Measurements from ENCODE around the gene PITPNM2. TPM values are rescaled to one million over a fixed set of nuclear protein-coding genes. Genes with fewer than 3 reads are reported as not detected.

PITPNM2 gene
- total and polyA plus RNA-seq, 4 donors = 6.8 to 18.0 (median 10.8) TPM

- no peak for DNase-seq (ENCODE audit: low read depth in 4 of 6, low spot score in 6 of 6)
- no peak overlapping the region for H3K27ac ChIP-seq (ENCODE audit: low read depth, low read length)
- peaks cover 2% of the 10 kb centered on the region for H3K36me3 ChIP-seq (ENCODE audit: control insufficient read depth, insufficient read depth, low read length)
- H3K4me1 ChIP-seq (ENCODE audit: control insufficient read depth, insufficient read depth, low read length) = peaks cover 30% of the 10 kb centered on the region
- H3K9me3 ChIP-seq (ENCODE audit: control insufficient read depth, insufficient read depth, low read length) = no peaks in the 10 kb centered on the region
- WGBS (ENCODE audit: insufficient coverage) = 71% methylated on average over 5 of the region's 9 CpGs
- H3K27me3 ChIP-seq (ENCODE audit: control insufficient read depth, insufficient read depth, low read length) = no peaks in the 10 kb centered on the region
- no peak overlapping the region for H3K4me3 ChIP-seq (ENCODE audit: low read depth, low read length)
Observed at GRCh38 chr12:123148223-123148622, 2.7 kb downstream of the PITPNM2 start.

GRCh38 chr12:123145211-123145610 is 5.7 kb downstream of the PITPNM2 start:
- peaks cover 36% of the 10 kb centered on the region for H3K4me1 ChIP-seq (ENCODE audit: control insufficient read depth, insufficient read depth, low read length)
- H3K27ac ChIP-seq (ENCODE audit: low read depth, low read length) = no peak overlapping the region
- DNase-seq (ENCODE audit: low read depth in 4 of 6, low spot score in 6 of 6) = no peak
- no CpG with 5 or more reads among the region's 2 CpGs for WGBS (ENCODE audit: insufficient coverage)
- no peak overlapping the region for H3K4me3 ChIP-seq (ENCODE audit: low read depth, low read length)
- no peaks in the 10 kb centered on the region for H3K9me3 ChIP-seq (ENCODE audit: control insufficient read depth, insufficient read depth, low read length)
- no peaks in the 10 kb centered on the region for H3K27me3 ChIP-seq (ENCODE audit: control insufficient read depth, insufficient read depth, low read length)
- peaks cover 2% of the 10 kb centered on the region for H3K36me3 ChIP-seq (ENCODE audit: control insufficient read depth, insufficient read depth, low read length)

- DNase-seq (ENCODE audit: low read depth in 4 of 6, low spot score in 6 of 6) = no peak
- H3K4me3 ChIP-seq (ENCODE audit: low read depth, low read length) = no peak overlapping the region
- WGBS (ENCODE audit: insufficient coverage) = 94% methylated on average over 4 of the region's 4 CpGs
- no peak overlapping the region for H3K27ac ChIP-seq (ENCODE audit: low read depth, low read length)
- no peaks in the 10 kb centered on the region for H3K9me3 ChIP-seq (ENCODE audit: control insufficient read depth, insufficient read depth, low read length)
- H3K4me1 ChIP-seq (ENCODE audit: control insufficient read depth, insufficient read depth, low read length) = peaks cover 28% of the 10 kb centered on the region
- no peaks in the 10 kb centered on the region for H3K36me3 ChIP-seq (ENCODE audit: control insufficient read depth, insufficient read depth, low read length)
- H3K27me3 ChIP-seq (ENCODE audit: control insufficient read depth, insufficient read depth, low read length) = no peaks in the 10 kb centered on the region
Observed at GRCh38 chr12:123143736-123144461, 7.0 kb downstream of the PITPNM2 start.

GRCh38 chr12:123142921-123143735 is 7.8 kb downstream of the PITPNM2 start:
- Histone ChIP-seq H3K36me3 (ENCODE audit: control insufficient read depth, insufficient read depth, low read length) (no peaks in the 10 kb centered on the region), H3K27ac (ENCODE audit: low read depth, low read length) (no peak overlapping the region), H3K27me3 (ENCODE audit: control insufficient read depth, insufficient read depth, low read length) (no peaks in the 10 kb centered on the region), H3K4me1 (ENCODE audit: control insufficient read depth, insufficient read depth, low read length) (peaks cover 25% of the 10 kb centered on the region), H3K9me3 (ENCODE audit: control insufficient read depth, insufficient read depth, low read length) (no peaks in the 10 kb centered on the region), H3K4me3 (ENCODE audit: low read depth, low read length) (no peak overlapping the region)
- WGBS (ENCODE audit: insufficient coverage) = 66% methylated on average over 10 of the region's 11 CpGs
- no peak for DNase-seq (ENCODE audit: low read depth in 4 of 6, low spot score in 6 of 6)

- H3K4me1 ChIP-seq (ENCODE audit: control insufficient read depth, insufficient read depth, low read length) = peaks cover 25% of the 10 kb centered on the region
- H3K4me3 ChIP-seq (ENCODE audit: low read depth, low read length) = no peak overlapping the region
- no peaks in the 10 kb centered on the region for H3K9me3 ChIP-seq (ENCODE audit: control insufficient read depth, insufficient read depth, low read length)
- WGBS (ENCODE audit: insufficient coverage) = no CpG with 5 or more reads among the region's 5 CpGs
- H3K27me3 ChIP-seq (ENCODE audit: control insufficient read depth, insufficient read depth, low read length) = no peaks in the 10 kb centered on the region
- H3K36me3 ChIP-seq (ENCODE audit: control insufficient read depth, insufficient read depth, low read length) = no peaks in the 10 kb centered on the region
- no peak for DNase-seq (ENCODE audit: low read depth in 4 of 6, low spot score in 6 of 6)
- no peak overlapping the region for H3K27ac ChIP-seq (ENCODE audit: low read depth, low read length)
Observed at GRCh38 chr12:123142518-123142840, 8.4 kb downstream of the PITPNM2 start.

- WGBS (ENCODE audit: insufficient coverage) = 28% methylated on average over 8 of the region's 15 CpGs
- Histone ChIP-seq H3K36me3 (ENCODE audit: control insufficient read depth, insufficient read depth, low read length) (no peaks in the 10 kb centered on the region), H3K4me1 (ENCODE audit: control insufficient read depth, insufficient read depth, low read length) (peaks cover 25% of the 10 kb centered on the region), H3K4me3 (ENCODE audit: low read depth, low read length) (no peak overlapping the region), H3K9me3 (ENCODE audit: control insufficient read depth, insufficient read depth, low read length) (no peaks in the 10 kb centered on the region), H3K27me3 (ENCODE audit: control insufficient read depth, insufficient read depth, low read length) (no peaks in the 10 kb centered on the region), H3K27ac (ENCODE audit: low read depth, low read length) (peak overlapping the region; percentile 26)
- DNase-seq (ENCODE audit: low read depth in 4 of 6, low spot score in 6 of 6) = peak in 2 of 6 donors; percentile 51 to 82
Observed at GRCh38 chr12:123141615-123142517, 9.0 kb downstream of the PITPNM2 start.

- 65% methylated on average over 5 of the region's 6 CpGs for WGBS (ENCODE audit: insufficient coverage)
Observed at GRCh38 chr12:123140676-123141614, 9.9 kb downstream of the PITPNM2 start.

GRCh38 chr12:123139926-123140675 is 10.8 kb downstream of the PITPNM2 start:
- peak overlapping the region; percentile 40 for H3K27ac ChIP-seq (ENCODE audit: low read depth, low read length)

More at GRCh38 chr12:123140676-123141614, 9.9 kb downstream of the PITPNM2 start:
- no peak overlapping the region for H3K4me3 ChIP-seq (ENCODE audit: low read depth, low read length)
- H3K27ac ChIP-seq (ENCODE audit: low read depth, low read length) = peak overlapping the region; percentile 26
- H3K36me3 ChIP-seq (ENCODE audit: control insufficient read depth, insufficient read depth, low read length) = no peaks in the 10 kb centered on the region
- no peaks in the 10 kb centered on the region for H3K9me3 ChIP-seq (ENCODE audit: control insufficient read depth, insufficient read depth, low read length)
- DNase-seq (ENCODE audit: low read depth in 4 of 6, low spot score in 6 of 6) = no peak
- peaks cover 25% of the 10 kb centered on the region for H3K4me1 ChIP-seq (ENCODE audit: control insufficient read depth, insufficient read depth, low read length)
- H3K27me3 ChIP-seq (ENCODE audit: control insufficient read depth, insufficient read depth, low read length) = no peaks in the 10 kb centered on the region

More at GRCh38 chr12:123139926-123140675, 10.8 kb downstream of the PITPNM2 start:
- H3K36me3 ChIP-seq (ENCODE audit: control insufficient read depth, insufficient read depth, low read length) = no peaks in the 10 kb centered on the region
- H3K4me1 ChIP-seq (ENCODE audit: control insufficient read depth, insufficient read depth, low read length) = peaks cover 25% of the 10 kb centered on the region
- WGBS (ENCODE audit: insufficient coverage) = 66% methylated on average over 5 of the region's 6 CpGs
- no peaks in the 10 kb centered on the region for H3K27me3 ChIP-seq (ENCODE audit: control insufficient read depth, insufficient read depth, low read length)
- H3K9me3 ChIP-seq (ENCODE audit: control insufficient read depth, insufficient read depth, low read length) = no peaks in the 10 kb centered on the region
- no peak for DNase-seq (ENCODE audit: low read depth in 4 of 6, low spot score in 6 of 6)
- H3K4me3 ChIP-seq (ENCODE audit: low read depth, low read length) = no peak overlapping the region
